NCI-H2081 treated with DMSO at 0.1 percent for 48 hours (cell line): ENCODE results near the gene FOXR1.
"Not testable (repeated sequence)": the region's sequence is repeated elsewhere in the genome, so short reads cannot be mapped to it uniquely, and the experiment has no call there.

Source experiments
- DNase-seq: peaks from one replicate; lab custom pipeline; 2025; lab: John Stamatoyannopoulos, UW

The FOXR1 gene

GRCh38 chr11:118997627-118998387, 26.2 kb downstream of the FOXR1 start, which contains the start of gene CENATAC:
TSS of gene CENATAC (plus strand) at chr11:118998138. CDS start at chr11:118998198, 60 bp downstream.
- peak; percentile 71 for DNase-seq

- DNase-seq, result no peak
These were observed 26.8 kb downstream of the FOXR1 start for GRCh38 chr11:118998388-118998717.

GRCh38 chr11:118998822-118999221, 27.3 kb downstream of the FOXR1 start:
- no peak for DNase-seq

GRCh38 chr11:119000906-119001305, 29.3 kb downstream of the FOXR1 start:
- no peak for DNase-seq

GRCh38 chr11:119006656-119007055, 35.1 kb downstream of the FOXR1 start:
- no peak for DNase-seq

GRCh38 chr11:119011476-119012053, 40.0 kb downstream of the FOXR1 start:
- DNase-seq, result no peak

GRCh38 chr11:119012629-119013170, 41.1 kb downstream of the FOXR1 start:
- no peak for DNase-seq

GRCh38 chr11:119014209-119014924, 42.8 kb downstream of the FOXR1 start:
- DNase-seq, result no peak

GRCh38 chr11:119015054-119015611, 43.6 kb downstream of the FOXR1 start:
- no peak for DNase-seq

GRCh38 chr11:119016216-119017009, 44.9 kb downstream of the FOXR1 start:
- no peak for DNase-seq

GRCh38 chr11:119017377-119017776, 45.8 kb downstream of the FOXR1 start:
- not testable (repeated sequence) for DNase-seq

- DNase-seq, result peak; percentile 92
These were observed 46.7 kb downstream of the FOXR1 start, which contains the start of the genes RPS25 and TRAPPC4 for GRCh38 chr11:119018074-119018938. TSS of gene RPS25 (minus strand) at chr11:119018343. CDS start at chr11:119018284, 59 bp downstream. TSS of gene TRAPPC4 (plus strand) at chr11:119018766. CDS start at chr11:119018796, 30 bp downstream.

GRCh38 chr11:119019996-119020395, 48.4 kb downstream of the FOXR1 start:
- no peak for DNase-seq

GRCh38 chr11:119021631-119022030, 50.1 kb downstream of the FOXR1 start:
- no peak for DNase-seq

GRCh38 chr11:119023741-119024140, 52.2 kb downstream of the FOXR1 start:
- no peak for DNase-seq

- DNase-seq, result no peak
These were observed 53.0 kb downstream of the FOXR1 start for GRCh38 chr11:119024430-119025098.

- no peak for DNase-seq
These were observed 53.5 kb downstream of the FOXR1 start for GRCh38 chr11:119025099-119025473.

- DNase-seq, result no peak
These were observed 54.0 kb downstream of the FOXR1 start for GRCh38 chr11:119025541-119025940.

- no peak for DNase-seq
These were observed 54.6 kb downstream of the FOXR1 start for GRCh38 chr11:119025978-119026766.
